Hepatocyte (in vitro differentiated cells): Measurements from ENCODE around the gene USP10. TPM values are rescaled to one million over a fixed set of nuclear protein-coding genes. Genes with fewer than 3 reads are reported as not detected.

Experiments used
- DNase-seq: peaks from one replicate; pipeline ENCODE4 v3.0.0-alpha.2; 2016; ENCODE audit warnings: low spot score
- H2AFZ ChIP-seq: fragments of 200-600 bp; sonication (generic); 2 replicates; pipeline ENCODE4 v1.6.0; 2016; ENCODE audit warnings: antibody characterized with exemption, mild to moderate bottlenecking
- H3K27ac ChIP-seq: fragments of 200-600 bp; sonication (generic); 2 replicates; pipeline ENCODE4 v1.5.1; 2016; ENCODE audit warnings: mild to moderate bottlenecking
- H3K27me3 ChIP-seq: fragments of 200-600 bp; sonication (generic); 2 replicates; pipeline ENCODE4 v1.6.1; 2016
- H3K36me3 ChIP-seq: fragments of 200-600 bp; sonication (generic); replicated peaks from 2 replicates; pipeline ENCODE4 v1.5.1; 2016; ENCODE audit warnings: low read depth; ENCODE audit not compliant: insufficient read depth
- H3K4me1 ChIP-seq: fragments of 200-600 bp; sonication (generic); 2 replicates; pipeline ENCODE4 v1.5.1; 2016; ENCODE audit warnings: mild to moderate bottlenecking, moderate library complexity; ENCODE audit not compliant: insufficient read depth
- H3K4me2 ChIP-seq: fragments of 200-600 bp; sonication (generic); 2 replicates; pipeline ENCODE4 v1.6.0; 2016
- H3K4me3 ChIP-seq: fragments of 200-600 bp; sonication (generic); 2 replicates; pipeline ENCODE4 v1.5.1; 2016; ENCODE audit warnings: mild to moderate bottlenecking
- H3K79me2 ChIP-seq: fragments of 200-600 bp; sonication (generic); 2 replicates; pipeline ENCODE4 v1.6.0; 2017; ENCODE audit warnings: mild to moderate bottlenecking
- H3K9me2 ChIP-seq: fragments of 200-600 bp; sonication (generic); replicated peaks from 2 replicates; pipeline ENCODE4 v1.6.0; 2017; ENCODE audit warnings: mild to moderate bottlenecking; ENCODE audit not compliant: insufficient read depth
- H3K9me3 ChIP-seq: fragments of 200-600 bp; sonication (generic); 2 replicates; pipeline ENCODE4 v1.5.1; 2016; ENCODE audit warnings: low read depth, mild to moderate bottlenecking
- H4K20me1 ChIP-seq: fragments of 200-600 bp; sonication (generic); 2 replicates; pipeline ENCODE4 v1.6.0; 2016; ENCODE audit warnings: mild to moderate bottlenecking; ENCODE audit not compliant: insufficient read depth, poor library complexity, severe bottlenecking
- CTCF ChIP-seq: fragments of 200-600 bp; sonication (generic); IDR thresholded peaks from 2 replicates; pipeline ENCODE4 v1.5.1; 2016; ENCODE audit warnings: antibody characterized with exemption, mild to moderate bottlenecking; ENCODE audit not compliant: poor library complexity
- EZH2 ChIP-seq: fragments of 200-600 bp; sonication (generic); IDR thresholded peaks from 2 replicates; pipeline ENCODE4 v1.6.1; 2016; ENCODE audit warnings: antibody characterized with exemption, mild to moderate bottlenecking, borderline replicate concordance
- EZH2phosphoT487 ChIP-seq: fragments of 200-600 bp; sonication (generic); IDR thresholded peaks from one replicate; pipeline ENCODE4 v1.6.1; 2018; ENCODE audit warnings: antibody characterized with exemption, mild to moderate bottlenecking, low read depth, moderate library complexity; ENCODE audit not compliant: unreplicated experiment, severe bottlenecking
- whole genome bisulfite sequencing: methylation state at CpG from one replicate; pipeline ENCODE4 v1.1.6; 2016; ENCODE audit warnings: low lambda C conversion rate; ENCODE audit errors: missing lambda C conversion rate; 5-methylcytosine and 5-hydroxymethylcytosine counted together
- polyA plus RNA-seq: library from polyadenylated mRNA; unstranded; fragments of >200 nt; fragmentation: Nextera tagmentation; extraction: Ambion mirVana; gene quantifications from 2 replicates; pipeline ENCODE4 v1.2.1, GENCODE V29; 2016
- total RNA-seq: library from RNA; depleted of rRNA; stranded (reverse); fragments of >200 nt; gene quantifications from 2 replicates; pipeline ENCODE4 v1.2.3, GENCODE V29; 2014

Gene USP10
- total and polyA plus RNA-seq, 2 experiments from 2014 or later, result 53.1 to 62.4 TPM

- H3K36me3 ChIP-seq, result no peaks in the 10 kb centered on the region
- no peak overlapping the region for H3K27ac ChIP-seq
- WGBS, result 95% methylated on average over 3 of the region's 3 CpGs
- TF ChIP-seq EZH2phosphoT487, result no peak
- no peak for TF ChIP-seq CTCF
- no peak for TF ChIP-seq EZH2
- no peak overlapping the region for H3K4me2 ChIP-seq
- no peaks in the 10 kb centered on the region for H3K9me2 ChIP-seq
- H3K4me1 ChIP-seq, result peaks cover 11% of the 10 kb centered on the region
- no peak overlapping the region for H2AFZ ChIP-seq
- peaks cover 6% of the 10 kb centered on the region for H4K20me1 ChIP-seq
- H3K4me3 ChIP-seq, result no peak overlapping the region
- peaks cover 21% of the 10 kb centered on the region for H3K79me2 ChIP-seq
- no peaks in the 10 kb centered on the region for H3K9me3 ChIP-seq
- no peaks in the 10 kb centered on the region for H3K27me3 ChIP-seq
- DNase-seq, result no peak
Measured at GRCh38 chr16:84654238-84654637, 45.6 kb upstream of the USP10 start.

- Histone ChIP-seq H3K27me3 (no peaks in the 10 kb centered on the region), H3K79me2 (peaks cover 13% of the 10 kb centered on the region), H2AFZ (no peak overlapping the region), H3K9me3 (no peaks in the 10 kb centered on the region), H3K4me3 (no peak overlapping the region), H3K4me1 (peaks cover 3% of the 10 kb centered on the region), H4K20me1 (no peaks in the 10 kb centered on the region), H3K4me2 (no peak overlapping the region), H3K36me3 (no peaks in the 10 kb centered on the region), H3K9me2 (no peaks in the 10 kb centered on the region), H3K27ac (no peak overlapping the region)
- no peak for DNase-seq
- 74% methylated on average over 6 of the region's 6 CpGs for WGBS
- TF ChIP-seq CTCF (no peak), EZH2 (no peak), EZH2phosphoT487 (no peak)
Measured at GRCh38 chr16:84654998-84655397, 44.8 kb upstream of the USP10 start.

GRCh38 chr16:84656649-84657048, 43.2 kb upstream of the USP10 start:
- Histone ChIP-seq H3K4me1 (no peaks in the 10 kb centered on the region), H4K20me1 (no peaks in the 10 kb centered on the region), H3K79me2 (peaks cover 10% of the 10 kb centered on the region), H3K27ac (no peak overlapping the region), H3K36me3 (no peaks in the 10 kb centered on the region), H3K27me3 (no peaks in the 10 kb centered on the region), H3K4me2 (no peak overlapping the region), H2AFZ (no peak overlapping the region), H3K4me3 (no peak overlapping the region), H3K9me2 (no peaks in the 10 kb centered on the region), H3K9me3 (no peaks in the 10 kb centered on the region)
- TF ChIP-seq EZH2phosphoT487 (no peak), CTCF (no peak), EZH2 (no peak)
- 98% methylated on average over 22 of the region's 22 CpGs for WGBS
- DNase-seq, result no peak

DNA sequence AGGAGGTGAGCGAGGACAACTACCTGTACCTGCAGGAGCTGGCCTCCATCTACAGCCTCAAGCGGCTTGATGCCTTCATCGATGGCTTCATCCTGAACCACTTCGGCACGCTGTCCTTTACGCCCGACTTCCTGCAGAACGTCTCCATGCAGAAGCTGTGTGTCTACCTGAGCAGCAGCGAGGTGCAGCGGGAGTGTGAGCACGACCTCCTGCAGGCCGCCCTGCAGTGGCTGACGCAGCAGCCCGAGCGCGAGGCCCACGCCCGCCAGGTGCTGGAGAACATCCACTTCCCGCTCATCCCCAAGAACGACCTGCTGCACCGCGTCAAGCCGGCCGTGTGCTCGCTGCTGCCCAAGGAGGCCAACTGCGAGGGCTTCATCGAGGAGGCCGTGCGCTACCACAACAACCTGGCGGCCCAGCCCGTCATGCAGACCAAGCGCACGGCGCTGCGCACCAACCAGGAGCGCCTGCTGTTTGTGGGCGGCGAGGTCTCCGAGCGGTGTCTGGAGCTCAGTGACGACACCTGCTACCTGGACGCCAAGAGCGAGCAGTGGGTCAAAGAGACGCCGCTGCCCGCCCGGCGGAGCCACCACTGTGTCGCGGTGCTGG, 42.5 kb upstream of the USP10 start:
- no peaks in the 10 kb centered on the region for H3K27me3 ChIP-seq
- no peaks in the 10 kb centered on the region for H3K36me3 ChIP-seq
- no peaks in the 10 kb centered on the region for H3K9me3 ChIP-seq
- no peak for DNase-seq
- WGBS, result 98% methylated on average over 45 of the region's 50 CpGs
- no peaks in the 10 kb centered on the region for H3K4me1 ChIP-seq
- no peak for TF ChIP-seq EZH2phosphoT487
- TF ChIP-seq CTCF, result no peak
- no peak for TF ChIP-seq EZH2
- H3K79me2 ChIP-seq, result peaks cover 8% of the 10 kb centered on the region
- no peak overlapping the region for H3K4me3 ChIP-seq
- no peak overlapping the region for H3K4me2 ChIP-seq
- no peak overlapping the region for H2AFZ ChIP-seq
- no peak overlapping the region for H3K27ac ChIP-seq
- no peaks in the 10 kb centered on the region for H3K9me2 ChIP-seq
- no peaks in the 10 kb centered on the region for H4K20me1 ChIP-seq
